Upper lobe of left lung (tissue), 4 donors: ENCODE results near the gene HPGDS.

ENCODE experiments used
- CTCF ChIP-seq, 6 experiments: fragments of 450-650 bp in 4 of 6; fragments of 200-600 bp in 2 of 6; sonication (generic) in 2 of 6; IDR thresholded peaks; one replicate each; pipeline ENCODE4 v1.5.1; 2016 to 2019; ENCODE audit warnings: antibody characterized with exemption in 6 of 6
- POLR2AphosphoS5 ChIP-seq, 2 donors: sonication (generic); formaldehyde crosslinking; IDR thresholded peaks; one replicate each; pipeline ENCODE4 v1.5.1; 2017; ENCODE audit warnings: antibody characterized with exemption in 2 of 2

GRCh38 chr4:94359838-94360237 is 17.2 kb upstream of the HPGDS start:
- TF ChIP-seq CTCF (IDR thresholded peaks at IDR 0.05) = no peak
- TF ChIP-seq POLR2AphosphoS5 (IDR thresholded peaks at IDR 0.05) = no peak
